Measurements from ENCODE around the gene MAP2K5. TPM values are rescaled to one million over a fixed set of nuclear protein-coding genes. Genes with fewer than 3 reads are reported as not detected.

The MAP2K5 gene
- total RNA-seq, 1 donor from 2014 or later: 26.7 TPM

DNA sequence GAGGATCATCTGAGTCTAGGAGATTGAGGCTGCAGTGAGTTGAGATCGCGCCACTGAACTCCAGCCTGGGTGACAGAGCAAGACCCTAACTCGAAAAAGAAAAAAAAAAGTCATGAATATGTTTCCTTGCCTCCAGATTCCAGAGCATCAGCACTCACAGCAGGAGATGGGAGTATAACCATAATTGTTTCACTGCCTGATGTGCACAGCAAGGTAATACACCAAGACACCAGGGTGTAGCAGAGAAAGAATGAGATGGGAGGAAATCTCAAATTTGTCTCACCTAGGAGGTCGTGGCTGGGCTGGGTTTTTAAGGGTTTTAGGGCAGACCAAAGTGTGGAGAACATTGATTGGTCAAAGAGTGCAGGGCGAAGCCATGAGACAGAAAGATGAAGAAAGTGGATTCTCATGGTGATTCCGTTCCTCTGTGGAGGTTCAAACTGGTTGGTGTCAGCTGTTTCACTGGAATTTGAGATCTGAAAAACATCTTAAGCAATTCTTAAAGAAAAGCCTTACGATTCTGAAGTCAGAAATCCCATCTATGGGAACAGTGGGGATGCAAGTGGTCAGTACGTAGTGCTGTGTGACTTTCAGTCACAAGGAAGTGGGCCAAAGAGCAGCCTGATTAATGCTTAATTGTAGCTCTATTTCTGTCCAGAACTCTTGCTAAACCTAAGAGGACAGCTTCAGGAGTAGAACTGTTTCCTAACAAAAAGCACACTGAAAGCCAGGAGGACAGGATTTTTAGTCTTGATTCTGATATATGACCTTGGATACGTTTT is 29.4 kb upstream of the MAP2K5 start:
- intact Hi-C loops (cut with micrococcal nuclease): no loop called here
- no peak overlapping the region for H3K27ac Mint-ChIP-seq
- TF ChIP-seq, protein P1, sequence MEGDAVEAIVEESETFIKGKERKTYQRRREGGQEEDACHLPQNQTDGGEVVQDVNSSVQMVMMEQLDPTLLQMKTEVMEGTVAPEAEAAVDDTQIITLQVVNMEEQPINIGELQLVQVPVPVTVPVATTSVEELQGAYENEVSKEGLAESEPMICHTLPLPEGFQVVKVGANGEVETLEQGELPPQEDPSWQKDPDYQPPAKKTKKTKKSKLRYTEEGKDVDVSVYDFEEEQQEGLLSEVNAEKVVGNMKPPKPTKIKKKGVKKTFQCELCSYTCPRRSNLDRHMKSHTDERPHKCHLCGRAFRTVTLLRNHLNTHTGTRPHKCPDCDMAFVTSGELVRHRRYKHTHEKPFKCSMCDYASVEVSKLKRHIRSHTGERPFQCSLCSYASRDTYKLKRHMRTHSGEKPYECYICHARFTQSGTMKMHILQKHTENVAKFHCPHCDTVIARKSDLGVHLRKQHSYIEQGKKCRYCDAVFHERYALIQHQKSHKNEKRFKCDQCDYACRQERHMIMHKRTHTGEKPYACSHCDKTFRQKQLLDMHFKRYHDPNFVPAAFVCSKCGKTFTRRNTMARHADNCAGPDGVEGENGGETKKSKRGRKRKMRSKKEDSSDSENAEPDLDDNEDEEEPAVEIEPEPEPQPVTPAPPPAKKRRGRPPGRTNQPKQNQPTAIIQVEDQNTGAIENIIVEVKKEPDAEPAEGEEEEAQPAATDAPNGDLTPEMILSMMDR (IDR thresholded peaks at IDR 0.05): no peak
- CTCF ChIA-PET: no interaction called here
- no peak for DNase-seq
- no peaks in the 10 kb centered on the region for H3K27me3 Mint-ChIP-seq
- H3K36me3 Mint-ChIP-seq (ENCODE audit: low read depth): peaks cover 41% of the 10 kb centered on the region
- no peak for ATAC-seq (ENCODE audit: low read depth)
- no peaks in the 10 kb centered on the region for H3K9me3 Mint-ChIP-seq
- no peak overlapping the region for H3K4me3 Mint-ChIP-seq
- no peaks in the 10 kb centered on the region for H3K4me1 Mint-ChIP-seq
- POLR2A ChIA-PET: no interaction called here

GRCh38 chr15:67515090-67515489 is 27.4 kb upstream of the MAP2K5 start:
- no peak for ATAC-seq (ENCODE audit: low read depth)
- TF ChIP-seq, protein P1 (IDR thresholded peaks at IDR 0.05): no peak
- ChIA-PET POLR2A (no interaction called here), CTCF (interaction anchor here (1.5 kb wide), 1 partner anchor 58 kb away, joined by 5 read pairs; no protein-coding TSS in a partner anchor)
- intact Hi-C loops (cut with micrococcal nuclease): no loop called here
- H3K4me1 Mint-ChIP-seq: peaks cover 2% of the 10 kb centered on the region
- no peak overlapping the region for H3K4me3 Mint-ChIP-seq
- H3K27me3 Mint-ChIP-seq: no peaks in the 10 kb centered on the region
- H3K9me3 Mint-ChIP-seq: no peaks in the 10 kb centered on the region
- H3K27ac Mint-ChIP-seq: no peak overlapping the region
- DNase-seq: no peak
- H3K36me3 Mint-ChIP-seq (ENCODE audit: low read depth): peaks cover 41% of the 10 kb centered on the region

DNA sequence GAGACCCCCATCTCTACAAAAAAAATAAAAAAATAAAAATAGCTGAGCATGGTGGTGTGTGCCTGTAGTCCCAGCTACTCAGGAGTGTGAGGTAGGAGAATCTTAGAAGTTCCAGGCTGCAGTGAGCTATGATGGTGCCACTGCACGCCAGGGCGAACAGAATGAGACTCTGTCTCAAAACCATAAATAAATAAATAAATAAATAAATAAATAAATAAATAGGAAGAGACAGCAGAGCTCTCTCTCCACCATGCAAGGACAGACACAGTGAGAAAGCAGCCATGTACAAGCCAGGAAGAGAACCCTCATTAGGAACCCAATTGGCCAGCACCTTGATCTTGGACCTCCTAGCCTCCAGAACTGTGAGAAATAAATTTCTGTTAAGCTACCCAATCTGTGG is 26.9 kb upstream of the MAP2K5 start:
- ChIA-PET POLR2A (no interaction called here), CTCF (interaction anchor here (1.5 kb wide), 1 partner anchor 59 kb away, joined by 5 read pairs; no protein-coding TSS in a partner anchor)
- TF ChIP-seq, protein P1 (IDR thresholded peaks at IDR 0.05): no peak
- H3K9me3 Mint-ChIP-seq: no peaks in the 10 kb centered on the region
- ATAC-seq (ENCODE audit: low read depth) (no peak), DNase-seq (no peak)
- H3K27me3 Mint-ChIP-seq: no peaks in the 10 kb centered on the region
- intact Hi-C loops (cut with micrococcal nuclease): no loop called here
- no peak overlapping the region for H3K27ac Mint-ChIP-seq
- peaks cover 6% of the 10 kb centered on the region for H3K4me1 Mint-ChIP-seq
- H3K36me3 Mint-ChIP-seq (ENCODE audit: low read depth): peaks cover 41% of the 10 kb centered on the region
- H3K4me3 Mint-ChIP-seq: no peak overlapping the region

GRCh38 chr15:67520321-67521028 is 22.0 kb upstream of the MAP2K5 start:
- intact Hi-C loops (cut with micrococcal nuclease): loop anchor here (1.0 to 5.0 kb wide), 4 partner anchors 19 to 1018 kb away; partner anchors contain the start of genes CLN6, RNU6-1 and RPL4
- TF ChIP-seq, protein P1 (IDR thresholded peaks at IDR 0.05): no peak
- H3K9me3 Mint-ChIP-seq: no peaks in the 10 kb centered on the region
- CTCF ChIA-PET: no interaction called here
- H3K4me3 Mint-ChIP-seq: peak overlapping the region; percentile 91
- ATAC-seq (ENCODE audit: low read depth) (peak; percentile 5), DNase-seq (no peak)
- POLR2A ChIA-PET: interaction anchor here (0.6 to 3.0 kb wide), 10 partner anchors 14 to 757 kb away, joined by 3 to 32 read pairs (median 4); partner anchors contain the start of genes FEM1B, MAP2K5 and PIAS1
- H3K36me3 Mint-ChIP-seq (ENCODE audit: low read depth): peaks cover 11% of the 10 kb centered on the region
- peak overlapping the region; percentile 89 for H3K27ac Mint-ChIP-seq
- H3K27me3 Mint-ChIP-seq: no peaks in the 10 kb centered on the region
- peaks cover 22% of the 10 kb centered on the region for H3K4me1 Mint-ChIP-seq
